Measurements from ENCODE around the gene NOL9. TPM values are rescaled to one million over a fixed set of nuclear protein-coding genes. Genes with fewer than 3 reads are reported as not detected.

NOL9 gene
- polyA plus RNA-seq, 3 donors: 3.7 to 11.5 (median 7.6) TPM

GRCh38 chr1:6572653-6573383 is 18.5 kb upstream of the NOL9 start:
- no peaks in the 10 kb centered on the region for H3K4me1 ChIP-seq (ENCODE audit: control insufficient read depth in 1 of 2, insufficient read depth in 2 of 2, low read length in 2 of 2)
- H3K36me3 ChIP-seq (replicated peaks in 1 of 2; ENCODE audit: control insufficient read depth in 1 of 2, insufficient read depth in 2 of 2, low read length in 2 of 2): no peaks in the 10 kb centered on the region
- no peaks in the 10 kb centered on the region for H3K27me3 ChIP-seq (ENCODE audit: control insufficient read depth in 2 of 2, insufficient read depth in 2 of 2, low read length in 2 of 2)
- Mint-ChIP-seq H3K9me3 (peaks cover 0 to 8% (median 4%) of the 10 kb centered on the region in 7 donors), H3K27ac (no peak overlapping the region), H3K4me3 (peak overlapping the region in 1 of 2 donors; percentile 8), H3K27me3 (ENCODE audit: low read depth in 3 of 3) (peaks cover 7 to 11% (median 9%) of the 10 kb centered on the region in 3 donors), H3K4me1 (no peaks in the 10 kb centered on the region), H3K36me3 (no peaks in the 10 kb centered on the region)
- no peaks in the 10 kb centered on the region for H4K20me1 ChIP-seq (ENCODE audit: insufficient read depth, low read length)
- no peak overlapping the region for H2AFZ ChIP-seq (ENCODE audit: insufficient read depth, low read depth, low read length, poor library complexity, severe bottlenecking)
- peaks cover 0 to 9% of the 10 kb centered on the region in 2 donors for H3K9me3 ChIP-seq (replicated peaks in 1 of 2; ENCODE audit: control insufficient read depth in 1 of 2, insufficient read depth in 1 of 2, low read length in 2 of 2)
- no peak for DNase-seq
- intact Hi-C loops (cut with micrococcal nuclease): no loop called here
- H3K27ac ChIP-seq (ENCODE audit: low read depth in 1 of 2, low read length in 2 of 2): no peak overlapping the region
- no peak overlapping the region for H3K4me3 ChIP-seq (replicated peaks in 1 of 3; ENCODE audit: low read depth in 2 of 3, low read length in 3 of 3)
- no peaks in the 10 kb centered on the region for H3K79me2 ChIP-seq (ENCODE audit: insufficient read depth, low read length)
- TF ChIP-seq, protein P1, sequence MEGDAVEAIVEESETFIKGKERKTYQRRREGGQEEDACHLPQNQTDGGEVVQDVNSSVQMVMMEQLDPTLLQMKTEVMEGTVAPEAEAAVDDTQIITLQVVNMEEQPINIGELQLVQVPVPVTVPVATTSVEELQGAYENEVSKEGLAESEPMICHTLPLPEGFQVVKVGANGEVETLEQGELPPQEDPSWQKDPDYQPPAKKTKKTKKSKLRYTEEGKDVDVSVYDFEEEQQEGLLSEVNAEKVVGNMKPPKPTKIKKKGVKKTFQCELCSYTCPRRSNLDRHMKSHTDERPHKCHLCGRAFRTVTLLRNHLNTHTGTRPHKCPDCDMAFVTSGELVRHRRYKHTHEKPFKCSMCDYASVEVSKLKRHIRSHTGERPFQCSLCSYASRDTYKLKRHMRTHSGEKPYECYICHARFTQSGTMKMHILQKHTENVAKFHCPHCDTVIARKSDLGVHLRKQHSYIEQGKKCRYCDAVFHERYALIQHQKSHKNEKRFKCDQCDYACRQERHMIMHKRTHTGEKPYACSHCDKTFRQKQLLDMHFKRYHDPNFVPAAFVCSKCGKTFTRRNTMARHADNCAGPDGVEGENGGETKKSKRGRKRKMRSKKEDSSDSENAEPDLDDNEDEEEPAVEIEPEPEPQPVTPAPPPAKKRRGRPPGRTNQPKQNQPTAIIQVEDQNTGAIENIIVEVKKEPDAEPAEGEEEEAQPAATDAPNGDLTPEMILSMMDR (IDR thresholded peaks at IDR 0.05): no peak
- 59% methylated on average over 9 of the region's 12 CpGs for WGBS (ENCODE audit: insufficient coverage)
- H3K9ac ChIP-seq (ENCODE audit: insufficient read depth, low read length, poor library complexity, severe bottlenecking): no peak overlapping the region
- no peak overlapping the region for H3K4me2 ChIP-seq (replicated peaks; ENCODE audit: extremely low read depth, low read length, poor library complexity, severe bottlenecking)

DNA sequence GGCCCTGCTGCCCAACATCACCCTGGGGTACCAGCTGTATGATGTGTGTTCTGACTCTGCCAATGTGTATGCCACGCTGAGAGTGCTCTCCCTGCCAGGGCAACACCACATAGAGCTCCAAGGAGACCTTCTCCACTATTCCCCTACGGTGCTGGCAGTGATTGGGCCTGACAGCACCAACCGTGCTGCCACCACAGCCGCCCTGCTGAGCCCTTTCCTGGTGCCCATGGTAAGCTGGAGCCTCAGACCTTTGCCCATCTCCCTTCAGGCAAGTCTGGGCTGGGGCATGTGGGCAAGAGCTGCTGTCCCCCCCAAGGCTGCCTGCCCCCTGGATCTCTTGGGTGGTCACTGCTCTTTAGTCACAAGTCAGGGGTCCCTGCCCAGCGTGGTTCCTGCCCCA is 16.7 kb upstream of the NOL9 start:
- peaks cover 0 to 9% of the 10 kb centered on the region in 2 donors for H3K9me3 ChIP-seq (replicated peaks in 1 of 2; ENCODE audit: control insufficient read depth in 1 of 2, insufficient read depth in 1 of 2, low read length in 2 of 2)
- no peak overlapping the region for H3K27ac ChIP-seq (ENCODE audit: low read depth in 1 of 2, low read length in 2 of 2)
- H3K4me1 ChIP-seq (ENCODE audit: control insufficient read depth in 1 of 2, insufficient read depth in 2 of 2, low read length in 2 of 2): no peaks in the 10 kb centered on the region
- peaks cover 0 to 8% (median 4%) of the 10 kb centered on the region in 7 donors for H3K9me3 Mint-ChIP-seq
- intact Hi-C loops (cut with micrococcal nuclease): no loop called here
- H3K4me3 ChIP-seq (replicated peaks in 1 of 3; ENCODE audit: low read depth in 2 of 3, low read length in 3 of 3): no peak overlapping the region
- no peaks in the 10 kb centered on the region for H3K79me2 ChIP-seq (ENCODE audit: insufficient read depth, low read length)
- H3K4me1 Mint-ChIP-seq: no peaks in the 10 kb centered on the region
- peaks cover 7 to 11% (median 9%) of the 10 kb centered on the region in 3 donors for H3K27me3 Mint-ChIP-seq (ENCODE audit: low read depth in 3 of 3)
- H3K36me3 ChIP-seq (replicated peaks in 1 of 2; ENCODE audit: control insufficient read depth in 1 of 2, insufficient read depth in 2 of 2, low read length in 2 of 2): no peaks in the 10 kb centered on the region
- no peak overlapping the region for H3K4me3 Mint-ChIP-seq
- TF ChIP-seq, protein P1 (IDR thresholded peaks at IDR 0.05): no peak
- H3K9ac ChIP-seq (ENCODE audit: insufficient read depth, low read length, poor library complexity, severe bottlenecking): no peak overlapping the region
- H3K36me3 Mint-ChIP-seq: no peaks in the 10 kb centered on the region
- H2AFZ ChIP-seq (ENCODE audit: insufficient read depth, low read depth, low read length, poor library complexity, severe bottlenecking): no peak overlapping the region
- H3K27ac Mint-ChIP-seq: no peak overlapping the region
- WGBS (ENCODE audit: insufficient coverage): 71% methylated on average over 5 of the region's 5 CpGs
- no peak overlapping the region for H3K4me2 ChIP-seq (replicated peaks; ENCODE audit: extremely low read depth, low read length, poor library complexity, severe bottlenecking)
- H4K20me1 ChIP-seq (ENCODE audit: insufficient read depth, low read length): no peaks in the 10 kb centered on the region
- no peak for DNase-seq
- H3K27me3 ChIP-seq (ENCODE audit: control insufficient read depth in 2 of 2, insufficient read depth in 2 of 2, low read length in 2 of 2): no peaks in the 10 kb centered on the region

Data from CD14-positive monocyte (primary cell).